HFF-Myc (cell line): ENCODE results near the gene DLX5.
"Not testable (repeated sequence)": the region's sequence is repeated elsewhere in the genome, so short reads cannot be mapped to it uniquely, and the experiment has no call there.

Source experiments
- DNase-seq: peaks from one replicate; pipeline ENCODE4 v3.0.0-alpha.2; 2011; ENCODE audit warnings: low read depth; ENCODE audit errors: extremely low read depth
- H3K4me3 ChIP-seq: replicated peaks from 2 replicates; pipeline ENCODE4 v1.5.1; 2011; ENCODE audit warnings: low read depth, mild to moderate bottlenecking, control low read depth, low read length
- TF ChIP-seq, protein P1 (sequence below): IDR thresholded peaks from 2 replicates; pipeline ENCODE4 v1.5.1; 2012; ENCODE audit warnings: mild to moderate bottlenecking, low read depth, low read length, control low read depth; ENCODE audit errors: missing control alignments

The DLX5 gene

DNA sequence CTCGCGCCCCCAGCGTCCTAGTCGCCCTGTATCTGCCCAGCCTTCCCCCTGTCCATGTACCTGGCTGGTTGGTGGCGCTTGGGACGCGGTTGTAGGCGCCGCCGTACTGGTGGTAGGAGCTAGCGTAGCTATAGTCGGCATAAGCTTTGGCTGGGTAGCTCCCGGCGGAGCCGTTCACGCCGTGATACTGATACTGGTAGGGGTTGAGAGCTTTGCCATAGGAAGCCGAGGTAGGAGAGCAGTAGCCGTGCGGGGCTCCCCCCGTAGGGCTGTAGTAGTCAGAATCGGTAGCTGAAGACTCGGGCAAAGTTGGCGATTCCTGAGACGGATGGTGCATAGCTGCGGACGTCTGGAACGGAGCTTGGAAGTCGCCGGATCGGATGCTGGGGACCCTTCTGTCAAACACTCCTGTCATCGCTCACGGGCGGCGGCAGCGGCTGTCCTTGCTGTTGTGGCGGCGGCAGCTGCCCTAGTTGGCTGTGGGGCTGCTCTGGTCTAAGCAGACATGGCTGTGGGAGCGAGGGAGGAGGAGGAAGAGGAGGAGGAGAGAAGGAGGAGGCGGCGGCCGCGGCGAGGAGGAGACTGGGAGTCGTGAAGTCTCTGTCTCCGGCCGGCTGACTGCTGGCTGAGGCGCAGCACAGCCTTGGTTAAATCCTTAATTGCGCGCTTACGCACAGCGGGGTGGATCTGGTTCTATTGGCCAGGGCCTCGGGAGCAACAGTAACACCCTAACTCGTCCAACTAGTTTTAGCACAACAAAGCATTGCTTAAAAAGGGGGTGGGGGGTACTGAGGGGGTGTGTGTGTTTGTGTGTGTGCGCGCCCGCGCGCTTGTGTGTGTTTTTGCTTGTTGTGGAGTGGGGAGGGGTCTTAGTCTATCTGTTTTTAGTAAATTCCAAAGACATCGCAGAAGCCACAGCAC, at the start of gene DLX5:
TSS of gene DLX5 (minus strand) at position 623 of the 921 bp plus-strand sequence. CDS start at position 415, 208 bp downstream.
- no peak for DNase-seq
- TF ChIP-seq, protein P1, sequence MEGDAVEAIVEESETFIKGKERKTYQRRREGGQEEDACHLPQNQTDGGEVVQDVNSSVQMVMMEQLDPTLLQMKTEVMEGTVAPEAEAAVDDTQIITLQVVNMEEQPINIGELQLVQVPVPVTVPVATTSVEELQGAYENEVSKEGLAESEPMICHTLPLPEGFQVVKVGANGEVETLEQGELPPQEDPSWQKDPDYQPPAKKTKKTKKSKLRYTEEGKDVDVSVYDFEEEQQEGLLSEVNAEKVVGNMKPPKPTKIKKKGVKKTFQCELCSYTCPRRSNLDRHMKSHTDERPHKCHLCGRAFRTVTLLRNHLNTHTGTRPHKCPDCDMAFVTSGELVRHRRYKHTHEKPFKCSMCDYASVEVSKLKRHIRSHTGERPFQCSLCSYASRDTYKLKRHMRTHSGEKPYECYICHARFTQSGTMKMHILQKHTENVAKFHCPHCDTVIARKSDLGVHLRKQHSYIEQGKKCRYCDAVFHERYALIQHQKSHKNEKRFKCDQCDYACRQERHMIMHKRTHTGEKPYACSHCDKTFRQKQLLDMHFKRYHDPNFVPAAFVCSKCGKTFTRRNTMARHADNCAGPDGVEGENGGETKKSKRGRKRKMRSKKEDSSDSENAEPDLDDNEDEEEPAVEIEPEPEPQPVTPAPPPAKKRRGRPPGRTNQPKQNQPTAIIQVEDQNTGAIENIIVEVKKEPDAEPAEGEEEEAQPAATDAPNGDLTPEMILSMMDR = no peak
- H3K4me3 ChIP-seq = no peak within 1 kb of the TSS

DNA sequence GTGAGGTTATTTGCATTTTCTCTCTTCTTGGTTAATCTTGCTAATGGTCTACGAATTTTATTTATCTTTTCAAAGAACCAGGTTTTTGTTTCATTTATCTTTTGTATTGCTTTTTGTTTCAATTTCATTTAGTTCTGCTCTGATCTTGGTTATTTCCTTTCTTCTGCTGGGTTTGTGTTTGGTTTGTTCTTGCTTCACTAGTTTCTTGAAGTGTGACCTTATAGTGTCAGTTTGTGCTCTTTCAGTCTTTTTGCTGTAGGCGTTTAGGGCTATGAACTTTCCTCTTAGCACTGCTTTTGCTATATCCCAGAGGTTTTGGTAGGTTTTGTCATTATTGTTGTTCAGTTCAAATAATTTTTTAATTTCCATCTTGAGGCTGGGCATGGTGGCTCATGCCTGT, 47.4 kb upstream of the DLX5 start:
- not testable (repeated sequence) for H3K4me3 ChIP-seq, DNase-seq

DNA sequence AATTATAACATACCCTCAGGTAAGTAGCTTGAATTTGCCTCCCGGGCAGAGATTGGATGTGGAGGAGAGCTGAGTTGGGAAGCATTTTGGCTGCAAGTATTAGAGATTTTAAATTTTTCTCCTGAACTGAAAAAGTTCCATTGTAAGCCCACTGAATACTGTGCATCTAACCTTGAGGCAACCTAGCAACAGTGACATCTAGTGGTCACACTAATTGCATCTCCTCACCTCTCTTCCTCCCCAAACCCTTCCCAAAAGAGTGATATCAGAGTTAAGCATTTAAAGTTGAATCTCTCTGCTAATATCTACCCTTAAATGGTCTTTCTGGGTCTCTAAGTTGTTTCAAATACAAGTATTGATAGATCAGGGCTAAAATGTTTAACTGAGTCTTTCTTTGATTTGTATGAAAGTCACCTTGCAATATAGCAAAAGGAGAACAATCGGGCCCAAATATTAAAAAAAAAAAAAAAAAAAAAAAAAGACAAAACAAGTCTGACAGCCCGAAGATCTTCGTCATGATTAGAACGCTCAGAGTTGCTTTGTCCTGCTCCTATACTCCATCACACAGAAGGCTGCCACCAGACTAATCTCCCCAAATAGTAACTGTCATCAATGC, 40.4 kb upstream of the DLX5 start:
- no peak overlapping the region for H3K4me3 ChIP-seq
- TF ChIP-seq, protein P1 = peak; percentile 70
- peak; percentile 38 for DNase-seq

DNA sequence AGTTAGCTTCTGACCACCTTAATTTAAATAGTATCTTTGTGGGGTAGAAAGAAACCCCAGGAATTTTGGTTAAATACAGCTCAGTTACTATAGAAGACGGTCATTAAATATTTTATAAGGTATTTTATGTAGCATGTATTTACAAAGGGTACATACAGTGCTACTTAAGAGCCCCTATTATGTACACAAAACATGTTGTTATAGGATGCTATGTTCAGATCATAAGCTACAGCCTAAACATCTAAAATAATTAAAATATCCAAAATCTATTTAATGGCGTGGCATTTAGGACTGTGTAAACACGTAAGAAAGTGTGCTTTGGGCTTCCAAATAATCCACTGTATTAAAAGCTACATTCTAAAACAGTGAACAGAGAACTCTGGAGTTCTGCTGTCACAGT, 39.4 kb upstream of the DLX5 start:
- no peak overlapping the region for H3K4me3 ChIP-seq
- no peak for DNase-seq
- TF ChIP-seq, protein P1 = no peak

GRCh38 chr7:97043281-97043680, 18.6 kb upstream of the DLX5 start:
- DNase-seq = no peak
- TF ChIP-seq, protein P1 = no peak

GRCh38 chr7:97039374-97040065, 14.9 kb upstream of the DLX5 start:
- H3K4me3 ChIP-seq = no peak overlapping the region
- DNase-seq = no peak
- TF ChIP-seq, protein P1 = no peak

More at GRCh38 chr7:97043281-97043680, 18.6 kb upstream of the DLX5 start:
- H3K4me3 ChIP-seq = no peak overlapping the region

DNA sequence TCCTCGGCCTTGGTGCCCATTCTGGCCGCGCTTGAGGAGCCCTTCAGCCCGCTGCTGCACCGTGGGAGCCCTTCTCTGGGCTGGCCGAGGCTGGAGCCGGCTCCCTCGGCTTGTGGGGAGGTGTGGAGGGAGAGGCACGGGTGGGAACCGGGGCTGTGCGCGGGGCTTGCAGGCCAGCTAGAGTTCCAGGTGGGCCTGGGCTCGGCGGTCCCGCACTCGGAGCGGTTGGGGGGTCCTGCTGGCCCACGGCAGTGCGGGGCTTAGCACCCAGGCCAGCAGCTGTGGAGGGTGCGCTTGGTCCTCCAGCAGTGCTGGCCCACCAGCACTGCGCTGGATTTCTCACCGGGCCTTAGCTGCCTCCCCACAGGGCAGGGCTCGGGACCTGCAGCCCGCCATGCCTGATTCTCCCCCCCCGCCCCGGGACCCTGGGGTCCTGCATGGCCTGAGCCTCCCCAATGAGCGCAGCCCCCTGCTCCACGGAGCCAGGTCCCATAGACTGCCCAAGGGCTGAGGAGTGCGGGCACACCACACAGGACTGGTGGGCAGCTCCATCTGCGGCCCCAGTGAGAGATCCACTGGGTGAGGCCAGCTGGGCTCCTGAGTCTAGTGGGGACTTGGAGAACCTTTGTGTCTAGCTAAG, 9.7 kb upstream of the DLX5 start:
- DNase-seq, H3K4me3 ChIP-seq: not testable (repeated sequence)
